ENCODE data around the gene YIPF3.

- no peak for TF ChIP-seq CTCF (IDR thresholded peaks at IDR 0.05; ENCODE audit: insufficient read depth, low read length)
- TF ChIP-seq GABPA (IDR thresholded peaks at IDR 0.05; ENCODE audit: low read depth) = no peak
- TF ChIP-seq POLR2AphosphoS5 (IDR thresholded peaks at IDR 0.05; ENCODE audit: low read depth) = no peak
- no peak for TF ChIP-seq REST (IDR thresholded peaks at IDR 0.05; ENCODE audit: insufficient replicate concordance, low read depth)
- TF ChIP-seq SPI1 (IDR thresholded peaks at IDR 0.05; ENCODE audit: borderline replicate concordance, low read depth) = no peak
Observed at GRCh38 chr6:43506171-43506570, 10.6 kb downstream of the YIPF3 start.

Measured in HL-60 (cell line).